HUDEP-2 (cell line): Measurements from ENCODE around the gene PAK6.

Source experiments
- DNase-seq, 76 experiments: peaks; one replicate each; lab custom pipeline; 2025; ENCODE audit not compliant: unreplicated experiment in 76 of 76; lab: John Stamatoyannopoulos, UW

Gene PAK6

GRCh38 chr15:40253167-40253790, 14.4 kb downstream of the PAK6 start:
- DNase-seq = no peak

- DNase-seq = no peak
These were observed 15.6 kb downstream of the PAK6 start for GRCh38 chr15:40254452-40254851.

GRCh38 chr15:40255033-40255432, 16.2 kb downstream of the PAK6 start:
- DNase-seq = no peak

GRCh38 chr15:40256638-40257235, 17.9 kb downstream of the PAK6 start:
- no peak for DNase-seq

GRCh38 chr15:40257656-40258450, 19.0 kb downstream of the PAK6 start:
- DNase-seq = no peak

DNA sequence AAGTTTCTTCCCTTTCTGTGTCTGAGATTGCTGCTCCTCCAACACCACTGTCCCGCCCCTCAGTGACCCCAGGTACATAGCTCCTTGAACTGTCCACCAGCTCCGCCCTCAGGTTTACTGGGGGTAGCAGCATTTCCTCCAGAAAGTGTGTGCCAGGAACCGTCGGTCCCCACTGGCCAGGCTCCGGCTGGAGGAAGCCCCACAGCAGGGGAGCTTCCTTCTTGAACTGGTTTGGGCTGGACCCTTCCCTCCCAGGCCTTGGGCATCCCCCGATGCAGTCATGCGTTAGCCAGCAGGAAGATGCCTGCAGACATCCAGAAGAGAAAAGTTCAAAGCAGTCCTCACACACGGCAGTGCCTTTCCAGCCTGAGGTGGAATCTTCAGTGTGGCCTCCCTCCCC, 19.7 kb downstream of the PAK6 start:
- no peak for DNase-seq

- DNase-seq = no peak
These were observed 20.2 kb downstream of the PAK6 start for GRCh38 chr15:40259021-40259420.

DNA sequence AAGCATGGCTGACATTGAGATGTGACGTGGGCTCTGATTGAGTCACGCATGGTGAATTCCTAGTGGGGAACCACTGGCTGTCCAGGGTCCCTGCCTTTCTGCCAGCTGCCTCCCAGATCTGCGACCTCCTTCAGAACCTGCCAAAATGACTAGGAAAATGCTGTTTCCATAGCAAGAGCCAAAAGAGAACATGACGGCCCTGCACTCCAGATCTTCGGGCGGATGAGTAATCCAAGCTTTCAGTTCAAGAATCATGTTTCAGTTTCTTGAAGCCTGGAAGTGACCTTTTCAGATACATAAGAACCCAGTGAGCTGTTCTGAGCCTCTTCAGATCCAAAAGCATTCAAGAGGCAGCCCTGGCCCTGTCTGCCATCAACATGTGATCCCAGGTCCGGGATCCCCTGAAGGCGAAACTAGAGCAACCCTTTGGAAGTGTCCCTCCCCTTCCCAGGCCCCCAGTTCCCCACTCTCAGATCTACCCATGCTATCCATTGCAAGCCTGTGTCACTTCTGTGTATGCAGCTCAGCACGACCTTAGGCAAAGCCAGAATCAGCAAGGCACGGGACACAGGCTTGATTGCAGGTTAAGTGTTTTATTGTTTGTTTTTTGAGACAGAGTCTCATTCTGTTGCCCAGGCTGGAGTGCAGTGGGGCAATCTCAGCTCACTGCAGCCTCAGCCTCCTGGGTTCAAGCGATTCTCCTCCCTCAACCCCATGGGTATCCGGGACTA, 24.3 kb downstream of the PAK6 start:
- no peak for DNase-seq

- DNase-seq = no peak
These were observed 25.7 kb downstream of the PAK6 start for GRCh38 chr15:40264321-40265153.

DNA sequence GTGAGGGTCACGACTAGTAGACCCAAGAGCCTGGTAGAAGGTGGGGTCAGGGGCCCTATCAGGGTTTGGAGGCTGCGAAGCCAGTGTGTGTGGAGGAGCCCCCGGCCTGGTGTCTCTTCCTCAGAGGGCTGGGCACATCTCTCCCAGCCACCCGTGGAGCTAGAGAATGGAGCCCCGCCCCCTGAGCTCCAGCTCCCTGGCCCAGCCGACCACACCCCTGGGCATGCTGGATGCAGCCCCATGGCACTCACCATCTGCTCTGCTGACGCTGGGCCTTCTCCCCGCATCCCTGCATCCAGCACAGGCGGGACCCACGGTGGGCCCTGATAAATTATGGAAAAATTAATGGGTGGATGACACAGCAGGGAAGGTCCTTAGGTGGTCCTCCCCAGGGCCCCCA, 26.5 kb downstream of the PAK6 start:
- DNase-seq = no peak

DNA sequence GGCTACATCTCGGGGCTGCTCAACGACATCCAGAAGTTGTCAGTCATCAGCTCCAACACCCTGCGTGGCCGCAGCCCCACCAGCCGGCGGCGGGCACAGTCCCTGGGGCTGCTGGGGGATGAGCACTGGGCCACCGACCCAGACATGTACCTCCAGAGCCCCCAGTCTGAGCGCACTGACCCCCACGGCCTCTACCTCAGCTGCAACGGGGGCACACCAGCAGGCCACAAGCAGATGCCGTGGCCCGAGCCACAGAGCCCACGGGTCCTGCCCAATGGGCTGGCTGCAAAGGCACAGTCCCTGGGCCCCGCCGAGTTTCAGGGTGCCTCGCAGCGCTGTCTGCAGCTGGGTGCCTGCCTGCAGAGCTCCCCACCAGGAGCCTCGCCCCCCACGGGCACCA, 27.0 kb downstream of the PAK6 start:
- no peak for DNase-seq

- peak in 50 of 76 experiments; percentile 10 to 72 (median 39) for DNase-seq
These were observed 28.0 kb downstream of the PAK6 start for GRCh38 chr15:40266828-40267304.

- DNase-seq = no peak
These were observed 28.8 kb downstream of the PAK6 start for GRCh38 chr15:40267670-40268069.

DNA sequence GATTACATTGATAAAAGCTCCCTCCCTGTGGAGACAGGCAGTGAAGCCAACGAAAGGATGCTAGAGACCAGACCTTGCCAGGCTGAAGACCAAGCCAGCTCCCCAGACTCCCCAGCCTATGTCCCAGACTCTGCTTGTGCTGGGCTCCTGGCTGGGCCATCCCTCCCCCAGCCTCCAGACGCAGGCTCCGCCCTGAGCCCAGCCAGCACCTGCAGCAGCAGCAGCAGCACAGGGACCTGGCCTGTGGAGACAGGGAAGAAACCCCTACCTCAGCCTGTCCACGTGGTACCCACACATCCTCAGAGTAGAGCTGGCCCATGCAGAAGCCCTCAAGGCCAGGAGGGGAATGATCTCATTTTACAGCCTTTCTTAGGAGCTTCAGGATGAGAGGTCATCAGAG, 30.7 kb downstream of the PAK6 start:
- no peak for DNase-seq

GRCh38 chr15:40270246-40270995, 31.6 kb downstream of the PAK6 start:
- DNase-seq = no peak

GRCh38 chr15:40271685-40272484, 33.0 kb downstream of the PAK6 start:
- DNase-seq = no peak

GRCh38 chr15:40272485-40273056, 33.7 kb downstream of the PAK6 start:
- no peak for DNase-seq

GRCh38 chr15:40273428-40273827, 34.6 kb downstream of the PAK6 start:
- DNase-seq = no peak
